ENCODE measurements around the gene KLHDC8A. TPM values are rescaled to one million over a fixed set of nuclear protein-coding genes. Genes with fewer than 3 reads are reported as not detected.

The KLHDC8A gene
- total RNA-seq, 1 experiment from 2014 or later, result 0.49 TPM

GRCh38 chr1:205310976-205311704 lies 45.6 kb downstream of the KLHDC8A start:
- Histone ChIP-seq H3K27ac (ENCODE audit: low read depth, low read length) (no peak overlapping the region), H3K9me3 (ENCODE audit: control insufficient read depth in 1 of 2, insufficient read depth in 1 of 2, low read depth in 1 of 2, low read length in 2 of 2) (no peaks in the 10 kb centered on the region), H3K4me1 (ENCODE audit: control insufficient read depth in 1 of 2, insufficient read depth in 2 of 2, low read length in 2 of 2) (peaks cover 0 to 3% of the 10 kb centered on the region in 2 experiments; a peak in 1 of 4 replicates), H4K20me1 (ENCODE audit: insufficient read depth) (no peaks in the 10 kb centered on the region), H2AFZ (ENCODE audit: low read depth, low read length, poor library complexity, severe bottlenecking) (no peak overlapping the region), H3K9ac (ENCODE audit: low read length) (no peak overlapping the region), H3K36me3 (ENCODE audit: control insufficient read depth in 1 of 2, insufficient read depth in 2 of 2, low read length in 2 of 2) (peaks cover 4 to 22% of the 10 kb centered on the region in 2 experiments; a peak in 2 of 4 replicates), H3K9me2 (ENCODE audit: insufficient read depth) (no peaks in the 10 kb centered on the region), H3K4me3 (replicated peaks in 1 of 2; ENCODE audit: low read depth in 1 of 2, low read length in 2 of 2) (no peak overlapping the region), H3K79me2 (ENCODE audit: insufficient read depth, low read length) (peaks cover 33% of the 10 kb centered on the region), H3K27me3 (ENCODE audit: insufficient read depth, low read length) (no peaks in the 10 kb centered on the region), H3K4me2 (ENCODE audit: low read length) (no peak overlapping the region)
- intact Hi-C loops (cut with micrococcal nuclease), result no loop called here
- CTCF ChIA-PET, result no interaction called here
- TF ChIP-seq, protein P1, sequence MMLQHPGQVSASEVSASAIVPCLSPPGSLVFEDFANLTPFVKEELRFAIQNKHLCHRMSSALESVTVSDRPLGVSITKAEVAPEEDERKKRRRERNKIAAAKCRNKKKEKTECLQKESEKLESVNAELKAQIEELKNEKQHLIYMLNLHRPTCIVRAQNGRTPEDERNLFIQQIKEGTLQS (IDR thresholded peaks at IDR 0.05), result no peak
- no peak for TF ChIP-seq POLR2AphosphoS5 (IDR thresholded peaks at IDR 0.05; ENCODE audit: low read depth, low read length)
- no peak for TF ChIP-seq EZH2 (IDR thresholded peaks at IDR 0.05)
- TF ChIP-seq FOSL1 (IDR thresholded peaks at IDR 0.05; ENCODE audit: low read depth), result no peak
- TF ChIP-seq ZNF274 (IDR thresholded peaks at IDR 0.05; ENCODE audit: low read depth, low read length), result no peak
- no peak for DNase-seq (ENCODE audit: low read depth, low spot score)
- RAD21 ChIA-PET (ENCODE audit: low non-redundant PET in 1 of 2, low total read pairs in 2 of 2, uncharacterized antibody in 2 of 2, unreplicated experiment in 2 of 2), result no interaction called here
- no TSS peak for BruUV-seq (replicated peaks)
- no peak for ATAC-seq
- POLR2A ChIA-PET, result no interaction called here

GRCh38 chr1:205309741-205310140 lies 47.0 kb downstream of the KLHDC8A start:
- Histone ChIP-seq H3K9me2 (ENCODE audit: insufficient read depth) (no peaks in the 10 kb centered on the region), H3K79me2 (ENCODE audit: insufficient read depth, low read length) (peaks cover 24% of the 10 kb centered on the region), H2AFZ (ENCODE audit: low read depth, low read length, poor library complexity, severe bottlenecking) (no peak overlapping the region), H3K9ac (ENCODE audit: low read length) (no peak overlapping the region), H3K4me3 (replicated peaks in 1 of 2; ENCODE audit: low read depth in 1 of 2, low read length in 2 of 2) (no peak overlapping the region), H3K9me3 (ENCODE audit: control insufficient read depth in 1 of 2, insufficient read depth in 1 of 2, low read depth in 1 of 2, low read length in 2 of 2) (no peaks in the 10 kb centered on the region), H3K4me2 (ENCODE audit: low read length) (no peak overlapping the region), H3K27ac (ENCODE audit: low read depth, low read length) (no peak overlapping the region), H3K27me3 (ENCODE audit: insufficient read depth, low read length) (no peaks in the 10 kb centered on the region), H4K20me1 (ENCODE audit: insufficient read depth) (no peaks in the 10 kb centered on the region), H3K36me3 (ENCODE audit: control insufficient read depth in 1 of 2, insufficient read depth in 2 of 2, low read length in 2 of 2) (peaks cover 4 to 22% of the 10 kb centered on the region in 2 experiments; a peak in 2 of 4 replicates), H3K4me1 (ENCODE audit: control insufficient read depth in 1 of 2, insufficient read depth in 2 of 2, low read length in 2 of 2) (peaks cover 0 to 5% of the 10 kb centered on the region in 2 experiments; a peak in 1 of 4 replicates)
- ChIA-PET CTCF (no interaction called here), RAD21 (ENCODE audit: low non-redundant PET in 1 of 2, low total read pairs in 2 of 2, uncharacterized antibody in 2 of 2, unreplicated experiment in 2 of 2) (no interaction called here), POLR2A (no interaction called here)
- intact Hi-C loops (cut with micrococcal nuclease), result no loop called here
- no TSS peak for BruUV-seq (replicated peaks)
- no peak for DNase-seq (ENCODE audit: low read depth, low spot score)
- no peak for ATAC-seq
- TF ChIP-seq ZNF274 (IDR thresholded peaks at IDR 0.05; ENCODE audit: low read depth, low read length) (no peak), SIN3A (IDR thresholded peaks at IDR 0.05; ENCODE audit: low read depth) (no peak), REST (IDR thresholded peaks at IDR 0.05; ENCODE audit: low read depth) (no peak)
